ENCODE data around the gene HEXD.

HEXD gene

GRCh38 chr17:82461827-82462524 lies 43.8 kb downstream of the HEXD start:
- no peak for TF ChIP-seq CTCF (IDR thresholded peaks at IDR 0.05; ENCODE audit: low read depth, low read length)
- no peak overlapping the region for H3K4me3 ChIP-seq (ENCODE audit: low read depth, low read length)

DNA sequence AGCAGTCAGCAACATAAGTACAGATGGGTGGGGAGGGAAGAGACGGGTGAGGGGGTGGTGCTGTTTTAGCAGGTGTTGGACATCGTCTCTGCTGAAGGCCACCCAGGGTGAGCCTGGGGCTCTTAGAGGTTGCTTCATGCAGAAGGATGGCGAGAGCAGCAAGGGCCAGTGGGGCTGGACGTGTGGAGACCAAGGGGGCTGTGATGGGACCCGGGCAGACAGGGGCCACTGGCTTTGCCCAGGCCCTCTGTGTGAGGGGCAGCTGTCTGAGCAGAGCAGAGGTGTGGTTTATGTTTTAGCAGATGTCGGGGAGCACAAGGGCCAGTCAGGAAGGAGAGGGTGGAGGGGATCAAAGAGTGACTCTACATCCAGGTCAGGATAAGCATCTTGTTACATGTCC lies 45.2 kb downstream of the HEXD start:
- H3K4me3 ChIP-seq (ENCODE audit: low read depth, low read length): no peak overlapping the region
- no peak for TF ChIP-seq CTCF (IDR thresholded peaks at IDR 0.05; ENCODE audit: low read depth, low read length)

- H3K4me3 ChIP-seq (ENCODE audit: low read depth, low read length): no peak overlapping the region
- no peak for TF ChIP-seq CTCF (IDR thresholded peaks at IDR 0.05; ENCODE audit: low read depth, low read length)
Observed at GRCh38 chr17:82463925-82464566, 45.9 kb downstream of the HEXD start.

DNA sequence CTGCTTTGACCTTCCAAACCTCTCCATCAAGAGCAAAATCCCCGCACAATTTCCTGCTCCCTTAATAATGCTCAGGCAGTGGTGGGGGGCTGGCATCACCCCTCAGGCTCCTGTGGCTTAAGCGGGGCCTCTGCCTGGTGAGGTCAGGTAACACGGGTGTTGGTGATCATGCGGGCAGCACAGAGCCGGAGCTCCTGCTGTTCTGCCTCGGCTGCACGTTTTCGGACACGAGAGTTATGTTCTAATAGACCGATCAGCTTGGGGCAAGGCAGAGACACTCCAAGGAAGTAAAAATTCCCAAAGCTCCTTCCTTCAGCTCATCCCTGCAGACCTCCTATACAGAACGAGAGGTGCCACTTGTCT lies 46.4 kb downstream of the HEXD start:
- H3K4me3 ChIP-seq (ENCODE audit: low read depth, low read length): no peak overlapping the region
- TF ChIP-seq CTCF (IDR thresholded peaks at IDR 0.05; ENCODE audit: low read depth, low read length): no peak

DNA sequence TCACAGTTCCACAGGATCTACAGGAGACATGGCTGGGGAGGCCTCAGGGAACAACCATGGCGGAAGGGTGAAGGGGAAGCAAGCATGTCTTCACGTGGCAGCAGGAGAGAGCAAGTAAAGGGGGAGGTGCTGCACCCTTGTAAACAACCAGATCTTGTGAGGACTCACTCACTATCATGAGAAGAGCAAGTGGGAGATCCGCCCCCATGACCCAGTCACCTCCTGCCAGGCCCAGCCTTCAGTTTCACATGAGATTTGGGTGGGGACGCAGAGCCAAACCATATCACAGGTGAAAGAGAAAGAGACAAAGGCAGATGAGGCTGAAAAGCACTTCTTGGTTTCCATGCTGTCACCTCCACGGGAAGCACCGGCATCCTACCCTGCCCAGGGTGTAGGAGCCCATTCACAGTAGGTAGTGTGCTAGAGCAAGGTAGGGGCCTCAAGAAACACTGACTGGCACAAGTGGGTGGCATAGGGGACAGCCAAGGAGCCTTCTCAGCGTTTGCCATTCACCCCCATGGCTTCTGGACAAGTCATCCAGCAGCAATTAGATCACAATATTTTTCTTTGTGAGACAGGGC lies 47.0 kb downstream of the HEXD start:
- TF ChIP-seq CTCF (IDR thresholded peaks at IDR 0.05; ENCODE audit: low read depth, low read length): no peak
- H3K4me3 ChIP-seq (ENCODE audit: low read depth, low read length): no peak overlapping the region

- no peak overlapping the region for H3K4me3 ChIP-seq (ENCODE audit: low read depth, low read length)
- no peak for TF ChIP-seq CTCF (IDR thresholded peaks at IDR 0.05; ENCODE audit: low read depth, low read length)
Observed at GRCh38 chr17:82468692-82469091, 50.5 kb downstream of the HEXD start.

DNA sequence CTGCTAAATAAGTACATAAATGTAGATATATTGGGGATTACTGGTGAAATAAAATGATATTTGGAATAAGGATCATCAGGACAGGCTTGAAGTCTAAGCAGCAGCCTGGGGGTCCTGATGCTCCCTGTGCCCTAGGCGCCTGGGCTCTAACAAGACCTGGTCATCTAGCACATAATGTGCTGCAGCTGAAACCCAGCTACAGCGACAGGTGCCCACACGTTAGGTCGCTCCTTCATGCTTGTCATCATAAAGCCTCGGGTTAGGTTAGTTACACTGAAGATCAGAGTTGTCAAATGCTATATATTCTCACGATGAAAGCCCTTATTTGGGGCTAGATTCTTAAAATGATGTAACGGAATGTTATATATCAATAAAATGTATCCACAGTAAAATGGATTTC lies 51.9 kb downstream of the HEXD start:
- TF ChIP-seq CTCF (IDR thresholded peaks at IDR 0.05; ENCODE audit: low read depth, low read length): no peak
- no peak overlapping the region for H3K4me3 ChIP-seq (ENCODE audit: low read depth, low read length)
